HCT116 (cell line): ENCODE measurements around the gene ADCY2.

Experiments used
- CBX3 ChIP-seq: IDR thresholded peaks from 2 replicates; pipeline ENCODE4 v1.6.1; 2012; ENCODE audit warnings: low read depth
- EZH2 ChIP-seq: fragments of 200-600 bp; sonication (generic); IDR thresholded peaks from 2 replicates; pipeline ENCODE4 v1.6.1; 2017; ENCODE audit warnings: antibody characterized with exemption, mixed run types
- EZH2phosphoT487 ChIP-seq: fragments of 200-600 bp; IDR thresholded peaks from 2 replicates; pipeline ENCODE4 v1.6.1; 2018; ENCODE audit warnings: antibody characterized with exemption, borderline replicate concordance
- POLR2A ChIP-seq: IDR thresholded peaks from 2 replicates; pipeline ENCODE4 v1.7.0; 2011; ENCODE audit warnings: borderline replicate concordance; ENCODE audit not compliant: insufficient read depth, insufficient read length; ENCODE audit errors: extremely low read depth
- POLR2AphosphoS5 ChIP-seq: IDR thresholded peaks from 2 replicates; pipeline ENCODE4 v1.6.1; 2011; ENCODE audit warnings: mild to moderate bottlenecking, low read depth, low read length, moderate library complexity
- SP1 ChIP-seq: IDR thresholded peaks from 2 replicates; pipeline ENCODE4 v1.6.1; 2012; ENCODE audit warnings: low read depth
- TF ChIP-seq, protein P1 (sequence below), 3 experiments: fragments of 200-600 bp in 1 of 3; sonication (generic) in 1 of 3; IDR thresholded peaks in 2 of 3; conservative IDR thresholded peaks in 1 of 3; 2 replicates each; pipeline ENCODE4 v1.5.1; 2012 to 2017; ENCODE audit warnings: low read depth in 2 of 3, low read length in 2 of 3, antibody characterized with exemption in 1 of 3, borderline replicate concordance in 1 of 3, control low read depth in 1 of 3, mild to moderate bottlenecking in 1 of 3, mixed read lengths in 1 of 3, mixed run types in 1 of 3, moderate library complexity in 1 of 3; ENCODE audit not compliant: insufficient read depth in 1 of 3
- TF ChIP-seq, protein P2 (sequence below): IDR thresholded peaks from 2 replicates; pipeline ENCODE4 v1.6.1; 2012; ENCODE audit warnings: low read depth

DNA sequence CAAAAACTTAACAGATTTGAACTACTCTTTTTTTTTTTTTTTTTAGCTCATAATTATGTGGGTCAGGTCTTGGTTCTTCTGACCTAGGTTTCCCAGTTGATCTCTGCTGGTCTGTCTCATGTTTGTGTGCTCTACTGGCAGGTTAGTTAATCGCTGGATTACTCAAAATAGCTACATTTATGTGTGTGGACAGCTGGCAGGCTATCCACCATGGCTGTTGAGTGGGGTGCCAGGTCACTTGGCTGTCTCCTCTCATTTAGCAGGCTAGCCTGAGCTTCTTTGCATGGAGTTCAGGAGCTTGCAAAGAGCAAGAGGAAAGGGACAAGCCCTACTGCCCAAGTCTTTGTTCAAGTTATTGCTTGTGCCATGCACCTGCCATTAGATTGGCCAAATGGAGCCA is 9.3 kb downstream of the ADCY2 start:
- TF ChIP-seq, protein P1, sequence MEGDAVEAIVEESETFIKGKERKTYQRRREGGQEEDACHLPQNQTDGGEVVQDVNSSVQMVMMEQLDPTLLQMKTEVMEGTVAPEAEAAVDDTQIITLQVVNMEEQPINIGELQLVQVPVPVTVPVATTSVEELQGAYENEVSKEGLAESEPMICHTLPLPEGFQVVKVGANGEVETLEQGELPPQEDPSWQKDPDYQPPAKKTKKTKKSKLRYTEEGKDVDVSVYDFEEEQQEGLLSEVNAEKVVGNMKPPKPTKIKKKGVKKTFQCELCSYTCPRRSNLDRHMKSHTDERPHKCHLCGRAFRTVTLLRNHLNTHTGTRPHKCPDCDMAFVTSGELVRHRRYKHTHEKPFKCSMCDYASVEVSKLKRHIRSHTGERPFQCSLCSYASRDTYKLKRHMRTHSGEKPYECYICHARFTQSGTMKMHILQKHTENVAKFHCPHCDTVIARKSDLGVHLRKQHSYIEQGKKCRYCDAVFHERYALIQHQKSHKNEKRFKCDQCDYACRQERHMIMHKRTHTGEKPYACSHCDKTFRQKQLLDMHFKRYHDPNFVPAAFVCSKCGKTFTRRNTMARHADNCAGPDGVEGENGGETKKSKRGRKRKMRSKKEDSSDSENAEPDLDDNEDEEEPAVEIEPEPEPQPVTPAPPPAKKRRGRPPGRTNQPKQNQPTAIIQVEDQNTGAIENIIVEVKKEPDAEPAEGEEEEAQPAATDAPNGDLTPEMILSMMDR (IDR thresholded peaks at IDR 0.05 in 2 of 3, conservative IDR thresholded peaks at IDR 0.05 in 1 of 3; ENCODE audit: borderline replicate concordance in 1 of 3, insufficient read depth in 1 of 3, low read depth in 2 of 3, low read length in 2 of 3) = no peak
- TF ChIP-seq, protein P2, sequence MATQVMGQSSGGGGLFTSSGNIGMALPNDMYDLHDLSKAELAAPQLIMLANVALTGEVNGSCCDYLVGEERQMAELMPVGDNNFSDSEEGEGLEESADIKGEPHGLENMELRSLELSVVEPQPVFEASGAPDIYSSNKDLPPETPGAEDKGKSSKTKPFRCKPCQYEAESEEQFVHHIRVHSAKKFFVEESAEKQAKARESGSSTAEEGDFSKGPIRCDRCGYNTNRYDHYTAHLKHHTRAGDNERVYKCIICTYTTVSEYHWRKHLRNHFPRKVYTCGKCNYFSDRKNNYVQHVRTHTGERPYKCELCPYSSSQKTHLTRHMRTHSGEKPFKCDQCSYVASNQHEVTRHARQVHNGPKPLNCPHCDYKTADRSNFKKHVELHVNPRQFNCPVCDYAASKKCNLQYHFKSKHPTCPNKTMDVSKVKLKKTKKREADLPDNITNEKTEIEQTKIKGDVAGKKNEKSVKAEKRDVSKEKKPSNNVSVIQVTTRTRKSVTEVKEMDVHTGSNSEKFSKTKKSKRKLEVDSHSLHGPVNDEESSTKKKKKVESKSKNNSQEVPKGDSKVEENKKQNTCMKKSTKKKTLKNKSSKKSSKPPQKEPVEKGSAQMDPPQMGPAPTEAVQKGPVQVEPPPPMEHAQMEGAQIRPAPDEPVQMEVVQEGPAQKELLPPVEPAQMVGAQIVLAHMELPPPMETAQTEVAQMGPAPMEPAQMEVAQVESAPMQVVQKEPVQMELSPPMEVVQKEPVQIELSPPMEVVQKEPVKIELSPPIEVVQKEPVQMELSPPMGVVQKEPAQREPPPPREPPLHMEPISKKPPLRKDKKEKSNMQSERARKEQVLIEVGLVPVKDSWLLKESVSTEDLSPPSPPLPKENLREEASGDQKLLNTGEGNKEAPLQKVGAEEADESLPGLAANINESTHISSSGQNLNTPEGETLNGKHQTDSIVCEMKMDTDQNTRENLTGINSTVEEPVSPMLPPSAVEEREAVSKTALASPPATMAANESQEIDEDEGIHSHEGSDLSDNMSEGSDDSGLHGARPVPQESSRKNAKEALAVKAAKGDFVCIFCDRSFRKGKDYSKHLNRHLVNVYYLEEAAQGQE = no peak
- no peak for TF ChIP-seq POLR2AphosphoS5
- TF ChIP-seq EZH2phosphoT487 = no peak
- TF ChIP-seq SP1 = no peak
- TF ChIP-seq POLR2A = no peak
- TF ChIP-seq CBX3 = no peak
- no peak for TF ChIP-seq EZH2
